Measurements from ENCODE around the gene HMX2.

Gene HMX2

GRCh38 chr10:123134343-123134914 is 13.5 kb upstream of the HMX2 start:
- H3K4me2 ChIP-seq (ENCODE audit: low read length) = no peak overlapping the region

DNA sequence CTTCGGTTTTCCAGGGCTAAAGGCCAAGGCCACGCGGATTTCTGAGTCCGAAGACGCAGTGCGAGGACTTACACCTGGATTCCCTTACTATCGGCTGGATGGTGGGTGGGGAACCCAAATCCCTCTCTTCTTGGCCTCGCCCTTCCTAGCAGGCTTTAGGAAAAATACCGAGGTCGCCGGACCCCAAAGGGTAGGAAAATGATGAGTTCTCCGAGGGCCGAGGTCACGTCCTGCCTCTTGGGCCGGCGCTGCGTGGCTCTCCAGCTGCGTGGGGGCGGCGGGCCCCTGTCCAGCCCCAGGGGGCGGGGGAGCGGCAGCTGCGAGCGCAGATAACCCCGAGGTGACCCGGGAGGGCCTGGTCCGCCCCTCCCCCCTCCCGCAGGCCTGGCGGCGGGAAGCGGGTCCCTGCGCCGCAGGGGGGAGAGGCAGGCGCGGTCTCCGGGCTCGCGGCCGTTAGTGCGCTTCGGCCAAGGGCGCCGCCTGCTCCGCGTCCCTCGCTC is 13.0 kb upstream of the HMX2 start:
- H4K20me1 ChIP-seq (ENCODE audit: insufficient read depth, low read length) = no peaks in the 10 kb centered on the region
- H3K27ac ChIP-seq (ENCODE audit: low read depth, low read length, poor library complexity, severe bottlenecking) = no peak overlapping the region
- TF ChIP-seq CTCF (IDR thresholded peaks at IDR 0.05; ENCODE audit: low read length) = no peak
- no peak for TF ChIP-seq EZH2 (IDR thresholded peaks at IDR 0.05; ENCODE audit: borderline replicate concordance, low read length)
- no peaks in the 10 kb centered on the region for H3K27me3 ChIP-seq (ENCODE audit: insufficient read depth, low read length)
- H3K4me2 ChIP-seq (ENCODE audit: low read length) = no peak overlapping the region
- H3K9me2 ChIP-seq (ENCODE audit: low read depth, low read length) = no peaks in the 10 kb centered on the region
- no peaks in the 10 kb centered on the region for H3K9me3 ChIP-seq (ENCODE audit: low read length)
- H3K9ac ChIP-seq (ENCODE audit: low read length) = no peak overlapping the region
- no peaks in the 10 kb centered on the region for H3K36me3 ChIP-seq (ENCODE audit: insufficient read depth, low read length)
- no peaks in the 10 kb centered on the region for H3F3A ChIP-seq (ENCODE audit: insufficient read depth, low read length)
- H3K4me1 ChIP-seq (ENCODE audit: insufficient read depth, low read length, severe bottlenecking) = peaks cover 10% of the 10 kb centered on the region
- no peaks in the 10 kb centered on the region for H3K79me2 ChIP-seq (ENCODE audit: insufficient read depth, low read length)
- H2AFZ ChIP-seq (ENCODE audit: low read length) = no peak overlapping the region
- H3K4me3 ChIP-seq (ENCODE audit: low read depth, low read length, poor library complexity, severe bottlenecking) = no peak overlapping the region

More at GRCh38 chr10:123134343-123134914, 13.5 kb upstream of the HMX2 start:
- Histone ChIP-seq H3K9me2 (ENCODE audit: low read depth, low read length) (no peaks in the 10 kb centered on the region), H4K20me1 (ENCODE audit: insufficient read depth, low read length) (no peaks in the 10 kb centered on the region), H3K27me3 (ENCODE audit: insufficient read depth, low read length) (no peaks in the 10 kb centered on the region), H3K79me2 (ENCODE audit: insufficient read depth, low read length) (no peaks in the 10 kb centered on the region), H3K4me3 (ENCODE audit: low read depth, low read length, poor library complexity, severe bottlenecking) (no peak overlapping the region), H2AFZ (ENCODE audit: low read length) (no peak overlapping the region), H3K4me1 (ENCODE audit: insufficient read depth, low read length, severe bottlenecking) (peaks cover 10% of the 10 kb centered on the region), H3K36me3 (ENCODE audit: insufficient read depth, low read length) (no peaks in the 10 kb centered on the region), H3K27ac (ENCODE audit: low read depth, low read length, poor library complexity, severe bottlenecking) (no peak overlapping the region), H3K9me3 (ENCODE audit: low read length) (no peaks in the 10 kb centered on the region), H3K9ac (ENCODE audit: low read length) (no peak overlapping the region), H3F3A (ENCODE audit: insufficient read depth, low read length) (no peaks in the 10 kb centered on the region)
- TF ChIP-seq EZH2 (IDR thresholded peaks at IDR 0.05; ENCODE audit: borderline replicate concordance, low read length) (no peak), CTCF (IDR thresholded peaks at IDR 0.05; ENCODE audit: low read length) (no peak)

DNA sequence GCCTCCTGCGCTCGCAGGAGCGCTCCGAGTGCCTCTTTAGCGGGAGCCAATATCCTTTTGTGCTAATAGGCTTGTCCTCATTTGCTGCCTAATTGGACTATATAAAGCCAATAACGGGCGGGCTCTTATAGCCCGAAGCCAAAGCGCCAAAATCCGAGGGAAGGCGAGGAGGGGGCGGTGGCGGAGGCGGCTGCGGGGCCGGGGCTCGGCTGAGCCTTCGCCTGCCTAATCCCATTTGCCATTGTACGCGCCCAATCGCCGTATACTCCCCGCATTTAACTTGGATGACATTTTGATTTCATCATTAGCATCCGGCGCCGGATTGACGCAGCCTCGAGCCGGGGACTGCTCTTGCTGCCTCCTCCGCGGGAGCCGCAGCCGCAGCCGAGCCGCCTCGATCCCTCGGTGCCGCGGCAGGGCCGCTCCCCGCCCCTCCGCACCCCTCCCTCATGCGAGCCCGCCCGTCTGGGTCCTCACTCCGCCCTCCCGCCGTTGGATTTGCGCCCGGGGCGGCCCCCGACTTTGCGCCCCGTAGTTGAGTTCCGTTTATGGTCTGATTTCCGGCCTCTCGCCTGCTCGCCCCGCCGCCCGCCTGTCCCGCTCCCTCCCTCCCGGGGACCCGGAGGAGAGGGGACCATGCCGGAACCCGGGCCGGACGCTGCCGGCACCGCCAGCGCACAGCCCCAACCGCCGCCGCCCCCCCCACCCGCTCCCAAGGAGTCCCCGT is 12.4 kb upstream of the HMX2 start, which contains the start of gene HMX3:
Gene HMX3 (plus strand): TSS at position 556 of the 727 bp plus-strand sequence. CDS start 81 bp downstream, at position 637.
- Histone ChIP-seq H2AFZ (ENCODE audit: low read length) (no peak within 1 kb of the TSS), H3K9me3 (ENCODE audit: low read length) (no peaks in the 10 kb centered on the region), H3K9ac (ENCODE audit: low read length) (no peak within 1 kb of the TSS), H3K79me2 (ENCODE audit: insufficient read depth, low read length) (no peaks in the 10 kb centered on the region), H3F3A (ENCODE audit: insufficient read depth, low read length) (no peaks in the 10 kb centered on the region), H3K27me3 (ENCODE audit: insufficient read depth, low read length) (no peaks in the 10 kb centered on the region), H3K9me2 (ENCODE audit: low read depth, low read length) (no peaks in the 10 kb centered on the region), H3K4me1 (ENCODE audit: insufficient read depth, low read length, severe bottlenecking) (peaks cover 10% of the 10 kb centered on the region), H3K4me2 (ENCODE audit: low read length) (no peak within 1 kb of the TSS), H3K4me3 (ENCODE audit: low read depth, low read length, poor library complexity, severe bottlenecking) (no peak within 1 kb of the TSS), H3K36me3 (ENCODE audit: insufficient read depth, low read length) (no peaks in the 10 kb centered on the region), H4K20me1 (ENCODE audit: insufficient read depth, low read length) (no peaks in the 10 kb centered on the region), H3K27ac (ENCODE audit: low read depth, low read length, poor library complexity, severe bottlenecking) (no peak within 1 kb of the TSS)
- TF ChIP-seq CTCF (IDR thresholded peaks at IDR 0.05; ENCODE audit: low read length) (no peak), EZH2 (IDR thresholded peaks at IDR 0.05; ENCODE audit: borderline replicate concordance, low read length) (no peak)
